Measurements from ENCODE around the gene ARPC3. TPM values are rescaled to one million over a fixed set of nuclear protein-coding genes. Genes with fewer than 3 reads are reported as not detected.
A peak's percentile ranks its signal among the peaks of the same experiment; 100 is the strongest.

Gene ARPC3
- total and polyA plus RNA-seq, 9 of the 15 experiments (the other 6 are each of a cell fraction or from before 2014, with no cell fraction given) = 74.2 to 575 (median 345) TPM

- TF ChIP-seq ZNF318 (IDR thresholded peaks at IDR 0.05; ENCODE audit: borderline replicate concordance in 1 of 2, low read depth in 1 of 2) (no peak), HDAC1 (IDR thresholded peaks at IDR 0.05) (peak in 1 of 2 experiments; percentile 91; a peak in 2 of 4 replicates), ESRRA (IDR thresholded peaks at IDR 0.05; ENCODE audit: borderline replicate concordance, low read depth) (no peak), CBFA2T3 (IDR thresholded peaks at IDR 0.05) (peak; percentile 93), CEBPB (tag; IDR thresholded peaks at IDR 0.05) (peak; percentile 91), NELFE (IDR thresholded peaks at IDR 0.05; ENCODE audit: insufficient read depth, insufficient read length) (no peak), NFXL1 (CRISPR knock-in tag; IDR thresholded peaks at IDR 0.05) (no peak), SMARCE1 (IDR thresholded peaks at IDR 0.05) (peak; percentile 70; the same call in 1 of the 2 replicates), ADNP (tag; IDR thresholded peaks at IDR 0.05) (peak; percentile 62), NFIC (IDR thresholded peaks at IDR 0.05) (peak; percentile 57), NONO (IDR thresholded peaks at IDR 0.05; ENCODE audit: low read depth in 2 of 2, low read length in 1 of 2) (no peak), SMARCA4 (IDR thresholded peaks at IDR 0.05) (peak; percentile 79), TEAD4 (IDR thresholded peaks at IDR 0.05; ENCODE audit: low read length) (peak; percentile 80), TEAD4 (CRISPR knock-in tag; IDR thresholded peaks at IDR 0.05; ENCODE audit: borderline replicate concordance) (no peak), TRIM25 (IDR thresholded peaks at IDR 0.05; ENCODE audit: borderline replicate concordance) (no peak), ZNF512 (tag; IDR thresholded peaks at IDR 0.05) (no peak)
Measured at GRCh38 chr12:110421159-110421661, 28.9 kb downstream of the ARPC3 start (continued).
